HCT116 (cell line): ENCODE data around the gene RNH1. TPM values are rescaled to one million over a fixed set of nuclear protein-coding genes. Genes with fewer than 3 reads are reported as not detected.

Source experiments
- ATAC-seq: fragments of 200-7000 bp; cut with Tn5 transposase; 2 replicates; pipeline ENCODE4 v1.9.1; 2020; ENCODE audit warnings: mild to moderate bottlenecking, moderate library complexity
- BruUV-seq: library from RNA; stranded (reverse); fragments of 400-500 nt; replicated peaks from 2 replicates; lab custom pipeline; 2021; lab: Mats Ljungman, UMichigan
- CTCF ChIA-PET: fragments of 300-600 bp; sonication (Branson Sonifier 250); formaldehyde crosslinking; loops from one replicate; lab custom pipeline; 2021; ENCODE audit warnings: antibody characterized with exemption; lab: Charles Lee
- POLR2A ChIA-PET: fragments of 300-600, 350-600 bp; sonication (Branson Sonifier 250); formaldehyde crosslinking; loops from one replicate; lab custom pipeline; 2021; ENCODE audit warnings: antibody characterized with exemption; lab: Charles Lee
- RAD21 ChIA-PET, 2 experiments: fragments of 300-600 bp; sonication (Branson Sonifier 250); formaldehyde crosslinking; loops; one replicate each; lab custom pipeline; 2023; ENCODE audit warnings: low total read pairs in 2 of 2; ENCODE audit not compliant: uncharacterized antibody in 2 of 2, unreplicated experiment in 2 of 2, low non-redundant PET in 1 of 2; lab: Charles Lee
- DNase-seq: peaks from one replicate; pipeline ENCODE4 v3.0.0-alpha.2; 2010; ENCODE audit warnings: low read depth, low spot score
- H2AFZ ChIP-seq: fragments of 200-600 bp; shearing (Covaris generic), sonication (generic); 2 replicates; pipeline ENCODE4 v1.6.1; 2017; ENCODE audit warnings: low read depth, mixed run types, mixed read lengths, antibody characterized with exemption, low read length; ENCODE audit not compliant: poor library complexity, severe bottlenecking
- H3K27ac ChIP-seq: 2 replicates; pipeline ENCODE4 v1.5.1; 2012; ENCODE audit warnings: low read depth, low read length
- H3K27me3 ChIP-seq: fragments of 200-600 bp; sonication (generic); 2 replicates; pipeline ENCODE4 v1.6.1; 2016; ENCODE audit warnings: mixed run types, low read length, mixed read lengths; ENCODE audit not compliant: insufficient read depth
- H3K36me3 ChIP-seq, 2 experiments: fragments of 200-500 bp in 1 of 2; fragments of 200-600 bp in 1 of 2; sonication (Bioruptor generic) in 1 of 2; sonication (generic) in 1 of 2; 2 replicates each; pipeline versions ENCODE4 v1.5.1 to v1.6.1; 2014 to 2016; ENCODE audit warnings: low read length in 2 of 2, inconsistent platforms in 1 of 2, mixed read lengths in 1 of 2, mixed run types in 1 of 2; ENCODE audit not compliant: insufficient read depth in 2 of 2, control insufficient read depth in 1 of 2
- H3K4me1 ChIP-seq, 2 experiments: fragments of 200-600 bp in 1 of 2; sonication (generic) in 1 of 2; 2 replicates each; pipeline versions ENCODE4 v1.5.1 to v1.6.1; 2012 to 2017; ENCODE audit warnings: low read length in 2 of 2, inconsistent platforms in 1 of 2, mild to moderate bottlenecking in 1 of 2, mixed read lengths in 1 of 2, mixed run types in 1 of 2, moderate library complexity in 1 of 2; ENCODE audit not compliant: insufficient read depth in 2 of 2, control insufficient read depth in 1 of 2
- H3K4me2 ChIP-seq: fragments of 200-600 bp; sonication (generic); 2 replicates; pipeline ENCODE4 v1.6.1; 2017; ENCODE audit warnings: mixed run types, low read length, mixed read lengths
- H3K4me3 ChIP-seq, 2 experiments: fragments of 200-600 bp in 1 of 2; sonication (generic) in 1 of 2; replicated peaks in 1 of 2; 2 replicates each; pipeline ENCODE4 v1.5.1; 2011 to 2016; ENCODE audit warnings: low read length in 2 of 2, control low read depth in 1 of 2, low read depth in 1 of 2, mild to moderate bottlenecking in 1 of 2, mixed read lengths in 1 of 2, mixed run types in 1 of 2
- H3K79me2 ChIP-seq: fragments of 200-600 bp; sonication (generic); 2 replicates; pipeline ENCODE4 v1.6.1; 2017; ENCODE audit warnings: mild to moderate bottlenecking, mixed run types, low read length, moderate library complexity, mixed read lengths; ENCODE audit not compliant: insufficient read depth
- H3K9ac ChIP-seq: fragments of 200-600 bp; sonication (generic); 2 replicates; pipeline ENCODE4 v1.6.1; 2016; ENCODE audit warnings: low read length, mixed read lengths
- H3K9me2 ChIP-seq: fragments of 200-600 bp; sonication (generic), shearing (Covaris generic); 2 replicates; pipeline ENCODE4 v1.6.1; 2017; ENCODE audit warnings: mixed run types, mild to moderate bottlenecking, moderate library complexity; ENCODE audit not compliant: insufficient read depth
- H3K9me3 ChIP-seq, 2 experiments: fragments of 200-500 bp in 1 of 2; fragments of 200-600 bp in 1 of 2; sonication (Bioruptor generic) in 1 of 2; sonication (generic) in 1 of 2; 2 replicates each; pipeline ENCODE4 v1.6.1; 2014 to 2017; ENCODE audit warnings: low read length in 2 of 2, mixed read lengths in 2 of 2, inconsistent platforms in 1 of 2, low read depth in 1 of 2, mild to moderate bottlenecking in 1 of 2, mixed run types in 1 of 2, moderate library complexity in 1 of 2; ENCODE audit not compliant: control insufficient read depth in 1 of 2, insufficient read depth in 1 of 2
- H4K20me1 ChIP-seq: fragments of 200-600 bp; sonication (generic), shearing (Covaris generic); 2 replicates; pipeline ENCODE4 v1.6.1; 2017; ENCODE audit warnings: mixed run types, mild to moderate bottlenecking, moderate library complexity; ENCODE audit not compliant: insufficient read depth
- ATF3 ChIP-seq: IDR thresholded peaks from 2 replicates; pipeline ENCODE4 v1.6.1; 2012
- ELF1 ChIP-seq: IDR thresholded peaks from 2 replicates; pipeline ENCODE4 v1.6.1; 2012; ENCODE audit warnings: low read depth, borderline replicate concordance
- JUND ChIP-seq: IDR thresholded peaks from 2 replicates; pipeline ENCODE4 v1.6.1; 2012
- POLR2AphosphoS5 ChIP-seq: IDR thresholded peaks from 2 replicates; pipeline ENCODE4 v1.6.1; 2011; ENCODE audit warnings: mild to moderate bottlenecking, low read depth, low read length, moderate library complexity
- REST ChIP-seq: IDR thresholded peaks from 2 replicates; pipeline ENCODE4 v1.6.1; 2012; ENCODE audit warnings: low read depth
- SIN3A ChIP-seq: IDR thresholded peaks from 2 replicates; pipeline ENCODE4 v1.6.1; 2012; ENCODE audit warnings: low read depth
- SP1 ChIP-seq: IDR thresholded peaks from 2 replicates; pipeline ENCODE4 v1.6.1; 2012; ENCODE audit warnings: low read depth
- ZBTB33 ChIP-seq: IDR thresholded peaks from 2 replicates; pipeline ENCODE4 v1.6.1; 2011; ENCODE audit warnings: mild to moderate bottlenecking, low read length, moderate library complexity; ENCODE audit not compliant: insufficient replicate concordance; ENCODE audit errors: extremely low read depth
- ZNF274 ChIP-seq: fragments of 200-500 bp; sonication (Bioruptor generic); IDR thresholded peaks from 2 replicates; pipeline ENCODE4 v1.6.1; 2014; ENCODE audit warnings: mild to moderate bottlenecking, low read depth, low read length, inconsistent platforms
- intact Hi-C: fragments of 100-400 bp; cut with micrococcal nuclease; formaldehyde crosslinking; loops from 2 replicates; pipeline ENCODE4 v1.10.0; 2022
- total RNA-seq: library from RNA; stranded (reverse); gene quantifications from one replicate; pipeline ENCODE4 v1.2.1, GENCODE V29; 2021; ENCODE audit not compliant: unreplicated experiment

Gene RNH1
- total RNA-seq, 1 experiment from 2014 or later: 120 TPM

- POLR2A ChIA-PET: no interaction called here
These were observed 30.6 kb downstream of the RNH1 start for GRCh38 chr11:476416-476815.

More at GRCh38 chr11:476416-476815, 30.6 kb downstream of the RNH1 start:
- no peaks in the 10 kb centered on the region for H3K4me1 ChIP-seq
- H3K9me3 ChIP-seq: no peaks in the 10 kb centered on the region
- no peaks in the 10 kb centered on the region; the same call in 1 of the 2 replicates for H4K20me1 ChIP-seq
- H3K4me3 ChIP-seq: no peak overlapping the region
- H3K4me2 ChIP-seq: no peak overlapping the region
- H3K9me2 ChIP-seq: no peaks in the 10 kb centered on the region
- no peak for DNase-seq
- no TSS peak for BruUV-seq
- peaks cover 45% of the 10 kb centered on the region; the same call in 1 of the 2 replicates for H3K79me2 ChIP-seq
- ChIA-PET CTCF (no interaction called here), RAD21 (no interaction called here)
- H3K9ac ChIP-seq: no peak overlapping the region
- H3K36me3 ChIP-seq: peaks cover 0 to 3% of the 10 kb centered on the region in 2 experiments; a peak in 1 of 4 replicates
- H3K27me3 ChIP-seq: no peaks in the 10 kb centered on the region
- no peak overlapping the region for H2AFZ ChIP-seq
- no peak for ATAC-seq
- intact Hi-C loops: no loop called here
- H3K27ac ChIP-seq: no peak overlapping the region
- no peak for TF ChIP-seq ELF1
- no peak for TF ChIP-seq ATF3
- no peak for TF ChIP-seq ZNF274
- TF ChIP-seq POLR2AphosphoS5: no peak
- TF ChIP-seq ZBTB33: no peak
- TF ChIP-seq REST: no peak
- TF ChIP-seq SP1: no peak
- no peak for TF ChIP-seq JUND
- TF ChIP-seq SIN3A: no peak
